CD4-positive, alpha-beta memory T cell (primary cell): ENCODE results near the gene BOLA3. TPM values are rescaled to one million over a fixed set of nuclear protein-coding genes. Genes with fewer than 3 reads are reported as not detected.

Source experiments
- CTCF ChIA-PET: fragments of 350-600 bp; sonication (Branson Sonifier 250); formaldehyde crosslinking; loops from one replicate; lab custom pipeline; 2021; ENCODE audit warnings: inconsistent platforms; ENCODE audit not compliant: partially characterized antibody; lab: Charles Lee
- POLR2A ChIA-PET: fragments of 350-600 bp; sonication (Branson Sonifier 250); formaldehyde crosslinking; loops from one replicate; lab custom pipeline; 2021; ENCODE audit not compliant: partially characterized antibody; lab: Charles Lee
- DNase-seq, 5 donors: peaks; one replicate each; pipeline versions ENCODE4 v3.0.0 to v3.0.0-alpha.2; 2020 to 2022; ENCODE audit warnings: mixed read lengths in 1 of 5
- H3K27ac ChIP-seq: one replicate; pipeline ENCODE4 v1.7.0; 2013; ENCODE audit warnings: low read depth, low read length
- H3K27me3 ChIP-seq: 2 replicates; pipeline ENCODE4 v1.7.0; 2013; ENCODE audit warnings: mild to moderate bottlenecking, low read length, moderate library complexity; ENCODE audit not compliant: insufficient read depth
- H3K36me3 ChIP-seq: 2 replicates; pipeline ENCODE4 v1.7.0; 2013; ENCODE audit warnings: mild to moderate bottlenecking, low read length, moderate library complexity; ENCODE audit not compliant: insufficient read depth
- H3K4me1 ChIP-seq: 2 replicates; pipeline ENCODE4 v1.7.0; 2013; ENCODE audit warnings: mild to moderate bottlenecking, low read length, moderate library complexity; ENCODE audit not compliant: insufficient read depth
- H3K4me3 ChIP-seq, 2 donors: one replicate each; pipeline ENCODE4 v1.7.0; 2013; ENCODE audit warnings: low read length in 2 of 2, mild to moderate bottlenecking in 1 of 2
- H3K9me3 ChIP-seq, 2 donors: one replicate each; pipeline ENCODE4 v1.7.0; 2013; ENCODE audit warnings: low read length in 2 of 2, control low read depth in 1 of 2; ENCODE audit not compliant: control insufficient read depth in 1 of 2
- H3K27ac Mint-ChIP-seq, 7 donors: one replicate each; pipeline ENCODE4 v1.8.0; 2020 to 2021; ENCODE audit warnings: mixed read lengths in 7 of 7, mild to moderate bottlenecking in 6 of 7, inconsistent platforms in 3 of 7, moderate library complexity in 3 of 7
- H3K27me3 Mint-ChIP-seq, 2 donors: one replicate each; pipeline ENCODE4 v1.8.0; 2020 to 2021; ENCODE audit warnings: mixed read lengths in 2 of 2
- H3K36me3 Mint-ChIP-seq, 2 donors: one replicate each; pipeline ENCODE4 v1.8.0; 2020 to 2021; ENCODE audit warnings: mixed read lengths in 2 of 2, inconsistent platforms in 1 of 2, mild to moderate bottlenecking in 1 of 2
- H3K4me1 Mint-ChIP-seq, 4 donors: one replicate each; pipeline ENCODE4 v1.8.0; 2020 to 2021; ENCODE audit warnings: mixed read lengths in 4 of 4, mild to moderate bottlenecking in 1 of 4
- H3K4me3 Mint-ChIP-seq, 8 donors: one replicate each; pipeline ENCODE4 v1.8.0; 2020 to 2021; ENCODE audit warnings: mixed read lengths in 8 of 8, mild to moderate bottlenecking in 7 of 8, moderate library complexity in 6 of 8, inconsistent platforms in 3 of 8
- H3K9me3 Mint-ChIP-seq, 8 donors: one replicate each; pipeline ENCODE4 v1.8.0; 2020 to 2021; ENCODE audit warnings: mixed read lengths in 8 of 8, mild to moderate bottlenecking in 5 of 8, inconsistent platforms in 3 of 8, moderate library complexity in 1 of 8
- intact Hi-C: fragments of 100-400 bp; cut with micrococcal nuclease; formaldehyde crosslinking; loops from one replicate; pipeline ENCODE4 v1.15.1; 2023
- polyA plus RNA-seq, 2 donors: library from polyadenylated mRNA; unstranded; fragments of 300-500 nt; fragmentation: Illumina TruSeq; gene quantifications; one replicate each; pipeline ENCODE4 v1.2.3, GENCODE V29; 2021
- total RNA-seq, 2 experiments: library from RNA; stranded (reverse); gene quantifications; one replicate each; pipeline ENCODE4 v1.2.3, GENCODE V29; 2021

BOLA3 gene
- total and polyA plus RNA-seq, 4 experiments from 2014 or later: 16.4 to 101 (median 50.5) TPM

- intact Hi-C loops: no loop called here
- DNase-seq: no peak
- Histone ChIP-seq H3K27ac (no peak overlapping the region), H3K27me3 (no peaks in the 10 kb centered on the region), H3K36me3 (peaks cover 32% of the 10 kb centered on the region), H3K4me3 (no peak overlapping the region), H3K9me3 (no peaks in the 10 kb centered on the region), H3K4me1 (no peaks in the 10 kb centered on the region)
- peak overlapping the region in 2 of 7 donors; percentile 48 to 63 for H3K27ac Mint-ChIP-seq
- CTCF ChIA-PET: interaction anchor here (1.1 to 1.8 kb wide), 2 partner anchors 53 to 192 kb away, joined by 3 to 4 read pairs; no protein-coding TSS in a partner anchor
- POLR2A ChIA-PET: no interaction called here
- H3K4me3 Mint-ChIP-seq: no peak overlapping the region
- H3K27me3 Mint-ChIP-seq: no peaks in the 10 kb centered on the region
- peaks cover 52 to 67% of the 10 kb centered on the region in 2 donors for H3K36me3 Mint-ChIP-seq
- H3K4me1 Mint-ChIP-seq: no peaks in the 10 kb centered on the region
- no peaks in the 10 kb centered on the region for H3K9me3 Mint-ChIP-seq
Observed at GRCh38 chr2:74100254-74101216, 47.2 kb downstream of the BOLA3 start.

GRCh38 chr2:74099835-74100234 is 47.9 kb downstream of the BOLA3 start:
- Histone ChIP-seq H3K4me3 (no peak overlapping the region), H3K27me3 (no peaks in the 10 kb centered on the region), H3K9me3 (no peaks in the 10 kb centered on the region), H3K27ac (no peak overlapping the region), H3K4me1 (no peaks in the 10 kb centered on the region), H3K36me3 (peaks cover 35% of the 10 kb centered on the region)
- Mint-ChIP-seq H3K4me3 (no peak overlapping the region), H3K27ac (peak overlapping the region in 2 of 7 donors; percentile 48 to 60), H3K27me3 (no peaks in the 10 kb centered on the region), H3K36me3 (peaks cover 53 to 71% of the 10 kb centered on the region in 2 donors), H3K9me3 (no peaks in the 10 kb centered on the region), H3K4me1 (no peaks in the 10 kb centered on the region)
- intact Hi-C loops: no loop called here
- DNase-seq: no peak
- CTCF ChIA-PET: interaction anchor here (1.1 to 1.8 kb wide), 2 partner anchors 52 to 192 kb away, joined by 3 to 4 read pairs; no protein-coding TSS in a partner anchor
- POLR2A ChIA-PET: no interaction called here

DNA sequence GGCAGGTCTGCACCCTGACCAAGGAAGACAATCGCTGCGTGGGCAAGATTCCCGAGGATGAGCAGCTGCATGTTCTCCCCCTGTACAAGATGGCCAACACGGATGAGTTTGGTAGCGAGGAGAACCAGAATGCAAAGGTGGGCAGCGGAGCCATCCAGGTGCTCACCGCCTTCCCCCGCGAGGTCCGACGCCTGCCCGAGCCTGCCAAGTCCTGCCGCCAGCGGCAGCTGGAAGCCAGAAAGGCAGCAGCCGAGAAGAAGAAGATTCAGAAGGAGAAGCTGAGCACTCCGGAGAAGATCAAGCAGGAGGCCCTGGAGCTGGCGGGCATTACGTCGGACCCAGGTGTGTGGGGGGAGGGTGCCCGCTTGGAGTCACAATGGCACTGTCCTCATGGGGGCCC is 48.4 kb downstream of the BOLA3 start:
- intact Hi-C loops: no loop called here
- Histone ChIP-seq H3K4me3 (no peak overlapping the region), H3K27ac (no peak overlapping the region), H3K27me3 (no peaks in the 10 kb centered on the region), H3K36me3 (peaks cover 41% of the 10 kb centered on the region), H3K9me3 (no peaks in the 10 kb centered on the region), H3K4me1 (no peaks in the 10 kb centered on the region)
- no peak overlapping the region for H3K27ac Mint-ChIP-seq
- peaks cover 0 to 2% (median 0%) of the 10 kb centered on the region in 8 donors for H3K9me3 Mint-ChIP-seq
- no peaks in the 10 kb centered on the region for H3K27me3 Mint-ChIP-seq
- no peaks in the 10 kb centered on the region for H3K4me1 Mint-ChIP-seq
- no peak overlapping the region for H3K4me3 Mint-ChIP-seq
- peaks cover 56 to 72% of the 10 kb centered on the region in 2 donors for H3K36me3 Mint-ChIP-seq
- ChIA-PET POLR2A (no interaction called here), CTCF (no interaction called here)
- DNase-seq: no peak

GRCh38 chr2:74097574-74097973 is 50.1 kb downstream of the BOLA3 start:
- Mint-ChIP-seq H3K27me3 (no peaks in the 10 kb centered on the region), H3K27ac (peak overlapping the region in 3 of 7 donors; percentile 21 to 62 (median 44)), H3K9me3 (peaks cover 0 to 3% (median 0%) of the 10 kb centered on the region in 8 donors), H3K4me1 (no peaks in the 10 kb centered on the region), H3K4me3 (no peak overlapping the region), H3K36me3 (peaks cover 52 to 77% of the 10 kb centered on the region in 2 donors)
- H3K27me3 ChIP-seq: no peaks in the 10 kb centered on the region
- H3K4me3 ChIP-seq: no peak overlapping the region
- no peaks in the 10 kb centered on the region for H3K4me1 ChIP-seq
- POLR2A ChIA-PET: no interaction called here
- CTCF ChIA-PET: no interaction called here
- no peaks in the 10 kb centered on the region for H3K9me3 ChIP-seq
- intact Hi-C loops: no loop called here
- H3K27ac ChIP-seq: no peak overlapping the region
- H3K36me3 ChIP-seq: peaks cover 53% of the 10 kb centered on the region
- DNase-seq: no peak

DNA sequence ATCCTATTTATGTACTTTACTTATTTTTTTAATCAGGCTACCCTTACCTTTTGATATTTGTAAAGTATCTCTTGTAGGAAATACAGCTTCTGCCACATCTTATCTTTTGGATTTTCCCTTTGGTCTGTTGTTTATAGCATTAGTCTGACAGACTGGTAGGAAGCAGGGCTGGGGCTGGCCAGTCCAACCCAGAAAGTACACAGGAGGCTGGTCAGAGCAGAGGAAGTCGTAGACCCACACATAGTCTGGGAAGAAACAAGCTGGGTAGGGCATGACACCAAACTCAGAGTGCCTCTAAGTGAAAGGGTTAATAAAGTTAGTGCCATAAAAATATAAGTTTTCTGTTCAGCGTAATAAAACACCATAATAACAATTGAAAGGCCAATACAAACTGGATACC is 51.7 kb downstream of the BOLA3 start:
- H3K36me3 Mint-ChIP-seq: peaks cover 51 to 77% of the 10 kb centered on the region in 2 donors

DNA sequence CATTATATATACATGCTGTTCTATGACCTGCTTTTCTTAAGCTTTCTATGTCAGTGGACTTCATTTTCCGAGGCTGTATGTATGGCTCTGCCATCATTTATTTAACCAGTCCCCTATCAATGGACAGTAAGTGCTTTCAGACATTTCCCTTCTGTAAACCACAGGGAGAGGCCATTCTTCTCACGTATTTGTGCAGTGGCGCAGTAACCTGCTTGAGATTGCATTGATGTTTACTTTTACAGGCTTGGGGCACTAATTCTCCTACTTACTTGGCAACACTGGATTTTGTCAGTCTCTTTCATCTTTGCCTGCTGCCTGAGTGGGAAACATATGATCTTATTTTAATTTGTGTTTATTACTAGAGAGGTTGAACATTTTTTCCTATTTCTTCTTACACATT is 52.1 kb downstream of the BOLA3 start:
- Mint-ChIP-seq H3K4me3 (no peak overlapping the region), H3K4me1 (no peaks in the 10 kb centered on the region), H3K27me3 (no peaks in the 10 kb centered on the region), H3K9me3 (peaks cover 0 to 3% (median 0%) of the 10 kb centered on the region in 8 donors), H3K27ac (peak overlapping the region in 1 of 7 donors; percentile 5), H3K36me3 (peaks cover 51 to 79% of the 10 kb centered on the region in 2 donors)
- DNase-seq: no peak
- Histone ChIP-seq H3K27me3 (no peaks in the 10 kb centered on the region), H3K9me3 (no peaks in the 10 kb centered on the region), H3K4me3 (no peak overlapping the region), H3K4me1 (no peaks in the 10 kb centered on the region), H3K27ac (no peak overlapping the region), H3K36me3 (peaks cover 61% of the 10 kb centered on the region)
- intact Hi-C loops: no loop called here
- ChIA-PET POLR2A (interaction anchor here (0.6 kb wide), 1 partner anchor 127 kb away, joined by 3 read pairs; no protein-coding TSS in a partner anchor), CTCF (no interaction called here)

More for the DNA sequence above, 51.7 kb downstream of the BOLA3 start:
- POLR2A ChIA-PET: no interaction called here
- H3K27me3 ChIP-seq: no peaks in the 10 kb centered on the region
- intact Hi-C loops: no loop called here
- Mint-ChIP-seq H3K4me1 (no peaks in the 10 kb centered on the region), H3K9me3 (peaks cover 0 to 3% (median 0%) of the 10 kb centered on the region in 8 donors), H3K4me3 (no peak overlapping the region), H3K27me3 (no peaks in the 10 kb centered on the region), H3K27ac (peak overlapping the region in 1 of 7 donors; percentile 5)
- no peak overlapping the region for H3K27ac ChIP-seq
- H3K4me3 ChIP-seq: no peak overlapping the region
- H3K9me3 ChIP-seq: no peaks in the 10 kb centered on the region
- H3K36me3 ChIP-seq: peaks cover 61% of the 10 kb centered on the region
- H3K4me1 ChIP-seq: no peaks in the 10 kb centered on the region
- no peak for DNase-seq
- CTCF ChIA-PET: no interaction called here

DNA sequence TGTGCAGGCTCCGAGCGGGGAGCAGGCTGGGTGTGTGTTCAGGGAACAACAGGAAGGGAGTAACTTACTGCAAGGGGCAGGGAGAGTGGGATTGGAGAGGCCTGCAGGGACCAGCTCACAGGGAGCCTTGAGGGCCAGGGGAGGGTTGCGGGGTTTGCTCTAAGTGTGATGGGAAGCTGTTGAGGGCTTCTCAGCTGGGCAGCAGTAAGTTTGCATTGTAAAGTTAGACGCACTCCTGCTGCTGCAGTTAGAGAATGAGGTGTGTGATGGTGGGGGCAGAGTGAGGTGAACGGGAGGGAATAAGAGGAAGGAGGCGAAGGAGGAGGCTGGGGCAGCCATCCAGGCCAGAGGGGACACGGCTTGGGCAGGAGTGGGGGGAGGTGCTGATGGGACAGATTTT is 53.4 kb downstream of the BOLA3 start:
- Histone ChIP-seq H3K4me1 (no peaks in the 10 kb centered on the region), H3K27me3 (no peaks in the 10 kb centered on the region), H3K9me3 (no peaks in the 10 kb centered on the region), H3K36me3 (peaks cover 61% of the 10 kb centered on the region), H3K27ac (no peak overlapping the region), H3K4me3 (no peak overlapping the region)
- Mint-ChIP-seq H3K27me3 (no peaks in the 10 kb centered on the region), H3K4me3 (no peak overlapping the region), H3K36me3 (peaks cover 54 to 80% of the 10 kb centered on the region in 2 donors), H3K27ac (peak overlapping the region in 6 of 7 donors; percentile 24 to 90 (median 70)), H3K9me3 (peaks cover 0 to 3% (median 0%) of the 10 kb centered on the region in 8 donors), H3K4me1 (no peaks in the 10 kb centered on the region)
- intact Hi-C loops: no loop called here
- CTCF ChIA-PET: no interaction called here
- POLR2A ChIA-PET: no interaction called here
- DNase-seq: no peak
